ENCODE data around the gene ZCCHC8. TPM values are rescaled to one million over a fixed set of nuclear protein-coding genes. Genes with fewer than 3 reads are reported as not detected.
"Not testable (repeated sequence)": the region's sequence is repeated elsewhere in the genome, so short reads cannot be mapped to it uniquely, and the experiment has no call there.

The ZCCHC8 gene
- total RNA-seq, 6 donors from 2014 or later = 16.6 to 58.7 (median 20.0) TPM

- ATAC-seq (ENCODE audit: low FRiP score in 2 of 2) = no peak
- H3K4me3 ChIP-seq = no peak overlapping the region
- no peak for DNase-seq
- peaks cover 16 to 100% (median 75%) of the 10 kb centered on the region in 4 donors for H3K36me3 ChIP-seq
- no peaks in the 10 kb centered on the region for H3K27me3 ChIP-seq
- WGBS, 2 donors = 94 to 95% methylated on average over 7 of the region's 7 CpGs
- no peaks in the 10 kb centered on the region for H3K9me3 ChIP-seq
- TF ChIP-seq POLR2A (IDR thresholded peaks at IDR 0.05) = no peak
- no peak for TF ChIP-seq POLR2AphosphoS5 (IDR thresholded peaks at IDR 0.05)
- no peak for TF ChIP-seq EP300 (IDR thresholded peaks at IDR 0.05)
- TF ChIP-seq CTCF (IDR thresholded peaks at IDR 0.05) = no peak
- no peaks in the 10 kb centered on the region for H3K4me1 ChIP-seq
- no peak overlapping the region for H3K27ac ChIP-seq
These were observed 13.8 kb downstream of the ZCCHC8 start for GRCh38 chr12:122486805-122487426.

GRCh38 chr12:122486360-122486759, 14.4 kb downstream of the ZCCHC8 start:
- not testable (repeated sequence) for H3K4me1 ChIP-seq; H3K9me3 ChIP-seq; H3K27ac ChIP-seq; H3K27me3 ChIP-seq; ATAC-seq (ENCODE audit: low FRiP score in 2 of 2); DNase-seq; H3K4me3 ChIP-seq
- H3K36me3 ChIP-seq = peaks cover 17 to 100% (median 75%) of the 10 kb centered on the region in 4 donors
- WGBS, 2 donors = 92 to 93% methylated on average over 6 of the region's 6 CpGs

GRCh38 chr12:122484385-122484784, 16.3 kb downstream of the ZCCHC8 start:
- not testable (repeated sequence) for H3K27ac ChIP-seq; H3K4me1 ChIP-seq; H3K27me3 ChIP-seq; ATAC-seq (ENCODE audit: low FRiP score in 2 of 2); DNase-seq; H3K9me3 ChIP-seq; H3K4me3 ChIP-seq
- 100% methylated on average over 1 of the region's 1 CpG for WGBS, 2 donors
- H3K36me3 ChIP-seq = peaks cover 32 to 100% (median 82%) of the 10 kb centered on the region in 4 donors

GRCh38 chr12:122483969-122484368, 16.8 kb downstream of the ZCCHC8 start:
- WGBS, 2 donors = 88 to 92% methylated on average over 5 of the region's 5 CpGs
- DNase-seq (no peak), ATAC-seq (ENCODE audit: low FRiP score in 2 of 2) (no peak)
- H3K4me3 ChIP-seq = no peak overlapping the region
- H3K9me3 ChIP-seq = no peaks in the 10 kb centered on the region
- no peaks in the 10 kb centered on the region for H3K27me3 ChIP-seq
- TF ChIP-seq POLR2A (IDR thresholded peaks at IDR 0.05) = no peak
- no peak for TF ChIP-seq EP300 (IDR thresholded peaks at IDR 0.05)
- no peak for TF ChIP-seq CTCF (IDR thresholded peaks at IDR 0.05)
- no peak for TF ChIP-seq POLR2AphosphoS5 (IDR thresholded peaks at IDR 0.05)
- H3K4me1 ChIP-seq = no peaks in the 10 kb centered on the region
- no peak overlapping the region for H3K27ac ChIP-seq
- H3K36me3 ChIP-seq = peaks cover 34 to 100% (median 82%) of the 10 kb centered on the region in 4 donors

GRCh38 chr12:122481861-122482260, 18.9 kb downstream of the ZCCHC8 start:
- H3K27me3 ChIP-seq = no peaks in the 10 kb centered on the region
- no peak overlapping the region for H3K4me3 ChIP-seq
- DNase-seq = no peak
- WGBS, 2 donors = 94 to 97% methylated on average over 6 of the region's 6 CpGs
- TF ChIP-seq POLR2AphosphoS5 (IDR thresholded peaks at IDR 0.05) (no peak), CTCF (IDR thresholded peaks at IDR 0.05) (no peak)
- no peak for ATAC-seq (ENCODE audit: low FRiP score in 2 of 2)
- H3K36me3 ChIP-seq = peaks cover 34 to 100% (median 81%) of the 10 kb centered on the region in 4 donors
- no peaks in the 10 kb centered on the region for H3K4me1 ChIP-seq
- no peak overlapping the region for H3K27ac ChIP-seq
- H3K9me3 ChIP-seq = no peaks in the 10 kb centered on the region

GRCh38 chr12:122480753-122481152, 20.0 kb downstream of the ZCCHC8 start:
- Histone ChIP-seq H3K4me1 (no peaks in the 10 kb centered on the region), H3K36me3 (peaks cover 35 to 100% (median 86%) of the 10 kb centered on the region in 4 donors), H3K27ac (no peak overlapping the region), H3K9me3 (no peaks in the 10 kb centered on the region), H3K4me3 (no peak overlapping the region), H3K27me3 (no peaks in the 10 kb centered on the region)
- DNase-seq (no peak), ATAC-seq (ENCODE audit: low FRiP score in 2 of 2) (no peak)
- 96 to 100% methylated on average over 8 of the region's 8 CpGs for WGBS, 2 donors
- TF ChIP-seq POLR2A (IDR thresholded peaks at IDR 0.05) (no peak), POLR2AphosphoS5 (IDR thresholded peaks at IDR 0.05) (no peak), CTCF (IDR thresholded peaks at IDR 0.05) (no peak), EP300 (IDR thresholded peaks at IDR 0.05) (no peak)

Data from upper lobe of left lung (tissue), 6 donors.